Hepatic stellate cell (primary cell): ENCODE data around the gene PPP4R3A.
"Not testable (repeated sequence)": the region's sequence is repeated elsewhere in the genome, so short reads cannot be mapped to it uniquely, and the experiment has no call there.

Source experiments
- DNase-seq: peaks from one replicate; pipeline ENCODE4 v3.0.0; 2011; ENCODE audit warnings: low spot score

PPP4R3A gene

DNA sequence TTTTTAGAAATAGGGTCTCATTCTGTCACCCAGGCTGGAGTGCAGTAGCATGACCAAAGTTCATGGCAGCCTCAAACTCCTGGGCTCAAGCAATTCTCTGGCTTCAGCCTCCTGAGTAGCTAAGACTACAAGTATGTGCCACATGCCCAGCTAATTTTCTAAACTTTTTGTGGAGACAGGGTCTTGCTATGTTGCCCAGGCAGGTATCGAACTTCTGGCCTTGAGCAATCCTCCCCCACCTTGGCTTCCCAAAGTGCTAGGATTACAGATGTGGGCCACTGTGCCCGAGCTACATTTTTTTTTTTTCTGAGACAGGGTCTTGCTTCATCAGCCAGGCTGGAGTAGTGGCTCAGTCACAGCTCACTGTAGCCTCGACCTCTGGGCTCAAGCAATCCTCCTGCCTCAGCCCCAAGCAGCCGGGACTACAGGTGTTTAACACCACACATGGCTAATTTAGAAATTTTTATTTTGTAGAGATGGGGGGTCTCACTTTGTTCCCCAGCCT is 7.1 kb downstream of the PPP4R3A start:
- DNase-seq, result no peak

DNA sequence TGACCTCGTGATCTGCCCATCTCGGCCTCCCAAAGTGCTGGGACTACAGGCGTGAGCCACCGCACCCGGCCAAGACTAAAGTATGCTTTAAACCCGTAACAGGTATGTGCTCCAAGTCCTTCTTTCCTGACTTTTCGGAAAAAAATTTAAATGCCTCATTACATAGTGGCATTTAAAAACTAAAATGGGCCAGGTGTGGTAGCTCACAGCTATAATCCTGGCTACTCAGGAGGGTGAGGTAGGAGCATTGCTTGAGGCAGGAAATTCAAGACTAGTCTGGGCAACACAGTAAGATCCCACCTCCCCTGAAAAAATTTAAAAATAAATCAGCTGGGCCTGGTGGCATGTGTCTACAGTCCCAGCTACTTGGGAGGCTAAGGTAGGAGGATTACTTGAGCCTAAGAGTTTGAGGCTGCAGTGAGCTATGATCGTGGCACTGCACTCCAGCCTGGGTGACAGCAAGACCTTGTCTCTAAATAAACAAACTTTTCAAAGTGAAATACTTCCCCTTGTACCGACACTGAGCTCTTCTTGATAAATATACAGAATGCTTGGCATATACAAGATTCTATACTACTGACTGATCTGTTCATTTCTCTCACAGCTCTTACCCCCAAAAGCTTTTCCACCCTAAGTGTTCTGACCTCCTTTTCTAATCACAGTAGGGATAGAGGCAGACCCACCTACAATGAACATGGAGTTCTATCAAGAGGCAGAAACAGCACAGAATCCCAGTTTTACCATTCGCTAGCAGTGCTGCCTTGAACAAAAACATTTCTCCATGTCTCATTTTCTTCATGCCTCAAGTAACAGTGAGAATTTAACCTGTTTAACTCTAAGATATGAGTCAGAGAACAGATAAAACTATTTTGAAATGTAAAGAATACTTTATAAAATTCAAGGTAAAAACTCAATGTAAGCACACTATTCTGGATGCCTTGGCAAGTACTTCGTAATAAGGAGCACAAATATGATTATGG is 7.9 kb downstream of the PPP4R3A start:
- no peak for DNase-seq

DNA sequence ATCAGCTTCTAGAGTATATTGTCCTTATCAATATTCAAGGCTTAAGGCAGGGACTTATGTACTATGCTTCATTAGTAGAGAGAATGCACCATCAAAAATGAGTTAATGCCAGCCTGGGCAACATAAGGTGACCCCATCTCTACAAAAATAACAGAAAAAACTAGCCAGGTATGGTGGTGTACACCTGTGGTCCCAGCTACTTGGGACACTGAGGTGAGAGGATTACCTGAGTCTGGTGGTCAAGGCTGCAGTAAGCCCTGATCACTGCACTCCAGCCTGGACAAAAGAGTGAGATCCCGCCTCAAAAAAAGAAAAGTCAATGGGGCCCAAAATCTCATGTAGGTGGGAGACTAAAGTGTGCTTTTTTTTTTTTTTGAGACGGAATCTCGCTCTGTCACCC is 8.8 kb downstream of the PPP4R3A start:
- no peak for DNase-seq

DNA sequence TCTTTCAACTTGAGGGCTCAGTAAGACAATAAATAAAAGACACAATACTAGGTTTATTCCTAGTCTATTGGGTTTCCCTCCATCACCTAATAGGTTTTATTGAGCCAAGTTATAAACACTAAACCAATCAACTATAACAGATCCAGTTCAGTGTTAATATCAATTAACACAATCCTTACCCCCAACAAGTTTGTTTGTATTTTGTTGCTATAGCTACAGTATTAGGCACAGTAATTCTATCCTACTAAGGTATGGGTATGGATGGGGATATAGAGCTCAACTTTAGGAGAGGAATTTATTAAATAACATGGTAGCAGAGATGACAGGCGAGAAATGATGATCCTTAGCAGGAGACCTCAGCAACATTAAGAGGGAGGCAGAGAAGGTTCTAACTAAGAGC is 13.3 kb downstream of the PPP4R3A start:
- no peak for DNase-seq

DNA sequence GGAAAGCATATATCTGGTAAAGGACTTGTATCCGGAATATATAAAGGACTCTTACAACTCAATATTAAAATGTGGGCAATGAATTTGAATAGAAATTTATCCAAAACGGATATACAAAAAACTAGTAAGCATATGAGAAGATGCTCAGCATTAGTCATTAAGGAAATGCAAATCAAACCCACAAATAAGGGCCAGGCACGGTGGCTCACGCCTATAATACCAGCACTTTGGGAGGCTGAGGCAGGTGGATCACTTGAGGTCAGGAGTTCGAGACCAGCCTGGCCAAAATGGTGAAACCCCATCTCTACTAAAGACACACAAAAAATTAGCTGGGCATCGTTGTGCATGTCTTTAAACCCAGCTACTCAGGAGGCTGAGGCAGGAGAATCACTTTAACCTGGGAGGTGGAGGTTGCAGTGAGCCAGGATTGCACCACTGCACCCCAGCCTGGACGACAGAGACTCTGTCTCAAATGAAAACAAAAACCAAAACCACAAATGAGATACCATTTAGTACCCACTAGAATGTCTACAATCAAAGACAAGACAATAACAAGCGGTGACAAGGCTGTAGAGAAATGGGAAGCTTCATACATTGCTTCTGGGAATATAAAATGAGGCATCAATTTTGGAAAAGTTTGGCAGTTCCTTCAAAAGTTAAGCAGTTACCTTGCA is 15.6 kb downstream of the PPP4R3A start:
- not testable (repeated sequence) for DNase-seq

DNA sequence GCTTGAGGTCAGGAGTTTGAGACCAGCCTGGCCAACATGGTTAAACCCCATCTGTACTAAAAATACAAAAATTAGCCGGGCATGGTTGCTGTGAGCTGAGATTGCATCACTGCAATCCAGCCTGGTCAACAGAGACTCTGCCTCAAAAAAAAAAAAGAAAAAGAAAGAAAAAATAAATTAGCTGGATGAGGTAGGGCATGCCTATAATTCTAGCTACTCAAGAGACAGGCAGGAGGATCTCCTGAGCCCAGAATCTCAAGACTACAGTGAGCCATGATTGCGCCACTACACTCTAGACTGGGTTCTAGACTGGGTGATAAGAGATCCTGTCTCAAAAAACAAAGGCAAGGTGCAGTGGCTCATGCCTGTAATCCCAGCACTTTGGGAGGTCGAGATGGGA is 16.9 kb downstream of the PPP4R3A start:
- DNase-seq, result no peak

DNA sequence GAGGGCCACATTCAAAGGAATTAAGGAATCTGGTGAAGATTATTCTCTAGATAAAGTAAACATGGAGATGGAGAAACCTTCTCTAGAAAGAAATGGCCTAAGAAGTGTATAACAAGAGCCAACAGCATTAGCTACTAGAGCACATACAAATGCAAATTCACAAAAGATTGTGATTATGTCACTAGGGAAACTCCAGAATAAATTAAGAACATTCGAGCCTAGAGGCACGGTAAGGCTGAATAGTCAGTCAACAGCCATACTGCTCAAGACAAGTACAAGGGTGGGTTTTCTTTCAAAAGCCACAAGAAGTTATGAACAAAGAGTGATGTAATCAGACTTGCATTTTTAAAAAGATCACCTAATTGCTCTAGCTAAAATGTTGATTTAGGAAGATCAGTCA is 25.4 kb downstream of the PPP4R3A start:
- DNase-seq, result no peak

DNA sequence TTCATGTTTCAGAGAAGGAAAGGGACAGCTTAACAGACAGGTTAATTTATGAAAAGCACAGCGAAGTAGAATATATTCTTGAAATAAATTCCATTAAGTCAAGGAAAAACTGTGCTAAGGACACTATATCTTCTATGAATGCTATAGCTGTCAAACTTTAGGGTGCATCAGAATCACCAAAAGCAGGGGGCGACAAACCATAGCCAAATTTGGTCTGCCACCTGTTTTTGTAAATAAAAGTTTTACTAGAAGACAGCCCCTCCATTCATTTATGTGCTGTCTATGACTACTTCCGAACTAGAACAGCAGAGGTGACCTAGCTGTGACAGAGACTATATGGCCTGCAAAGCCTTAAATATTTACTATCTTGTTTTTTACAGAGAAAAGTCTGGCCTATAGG is 25.9 kb downstream of the PPP4R3A start:
- DNase-seq, result no peak

DNA sequence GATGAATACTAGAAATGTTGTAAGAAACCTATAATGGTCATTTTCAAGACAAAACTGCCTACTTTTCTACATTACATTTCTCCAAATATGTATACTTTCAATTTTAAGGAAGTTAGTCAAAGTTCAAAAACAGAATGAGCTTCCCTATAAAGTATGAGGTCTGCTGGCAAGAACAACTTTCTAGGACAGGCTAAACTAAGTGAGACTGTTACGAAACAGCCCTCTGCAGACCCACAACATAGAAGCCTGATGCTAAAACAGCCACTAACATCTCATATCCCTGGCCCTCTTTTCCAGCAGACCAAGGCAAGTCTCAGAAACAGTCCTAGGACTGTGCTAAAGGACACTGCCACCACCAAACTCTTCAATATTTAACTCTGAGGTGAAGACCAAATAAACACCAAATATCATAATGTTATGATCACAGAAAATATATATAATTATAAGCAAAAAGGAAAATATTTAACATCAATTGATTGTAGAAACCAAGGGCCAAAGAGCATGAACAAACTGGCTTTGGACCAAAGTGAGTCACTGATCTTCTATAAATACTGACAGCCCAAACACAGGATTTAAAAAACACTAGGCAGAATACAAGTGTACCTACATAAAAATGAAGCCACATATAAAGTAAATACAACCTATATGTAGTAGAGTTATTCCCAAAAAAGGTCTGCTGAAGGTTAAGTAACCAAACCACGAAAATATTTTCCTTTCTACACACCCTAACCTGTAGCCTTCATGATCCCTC is 27.7 kb downstream of the PPP4R3A start:
- DNase-seq, result peak; percentile 12

DNA sequence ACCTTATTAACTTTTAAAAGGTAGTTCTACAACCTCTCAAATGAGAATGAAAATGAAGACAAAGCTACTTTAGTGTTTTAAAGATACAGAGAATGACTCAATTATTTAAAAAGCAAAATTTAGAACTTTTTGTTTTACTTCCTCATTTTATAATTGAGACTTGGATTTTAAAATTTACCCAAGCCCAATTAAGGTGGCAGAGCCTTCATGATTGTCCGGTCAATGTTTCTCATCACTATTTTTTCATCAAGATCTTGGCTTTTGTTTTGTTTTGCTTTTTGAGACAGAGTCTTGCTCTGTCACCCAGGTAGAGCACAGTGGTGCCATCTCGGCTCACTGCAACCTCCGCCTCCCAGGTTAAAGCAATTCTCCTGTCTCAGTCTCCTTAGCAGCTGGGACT is 32.7 kb downstream of the PPP4R3A start:
- DNase-seq, result no peak

DNA sequence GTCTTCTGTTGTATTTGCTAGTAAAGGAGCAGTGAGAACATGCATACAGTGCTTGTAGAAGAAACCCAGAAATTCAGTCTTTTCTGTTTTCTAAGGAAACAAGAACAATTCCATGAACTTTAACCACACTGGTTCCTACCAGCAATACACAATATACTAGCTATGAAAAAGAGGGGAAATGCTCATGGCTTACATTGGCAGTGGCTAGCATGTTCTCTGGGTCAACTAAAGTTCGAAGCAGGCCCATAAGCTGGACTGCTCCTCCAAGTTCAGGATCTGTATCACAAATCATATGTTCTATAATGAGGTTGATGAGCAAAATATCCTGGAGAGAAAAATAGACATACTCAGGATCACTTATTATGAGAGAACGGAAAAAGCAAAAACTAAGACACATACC is 37.1 kb downstream of the PPP4R3A start:
- DNase-seq, result no peak

DNA sequence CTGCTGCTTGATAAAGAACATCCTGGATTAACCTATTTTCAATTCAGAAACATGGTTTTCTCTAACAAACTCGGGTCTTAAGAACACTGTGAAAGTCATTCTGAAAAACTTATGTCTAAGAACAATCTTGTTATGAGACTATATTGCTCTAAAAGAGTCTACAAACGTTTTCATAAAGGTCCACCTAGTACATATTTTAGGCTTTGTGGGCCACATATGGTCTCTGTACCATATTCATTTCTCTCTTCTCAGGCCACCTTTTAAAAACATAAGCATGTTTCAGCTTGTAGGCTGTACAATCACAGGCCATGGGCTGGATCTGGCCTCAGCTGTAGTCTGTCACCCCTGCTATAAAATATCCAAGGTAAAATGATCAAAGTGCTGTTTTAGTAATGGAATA is 39.9 kb downstream of the PPP4R3A start:
- no peak for DNase-seq

DNA sequence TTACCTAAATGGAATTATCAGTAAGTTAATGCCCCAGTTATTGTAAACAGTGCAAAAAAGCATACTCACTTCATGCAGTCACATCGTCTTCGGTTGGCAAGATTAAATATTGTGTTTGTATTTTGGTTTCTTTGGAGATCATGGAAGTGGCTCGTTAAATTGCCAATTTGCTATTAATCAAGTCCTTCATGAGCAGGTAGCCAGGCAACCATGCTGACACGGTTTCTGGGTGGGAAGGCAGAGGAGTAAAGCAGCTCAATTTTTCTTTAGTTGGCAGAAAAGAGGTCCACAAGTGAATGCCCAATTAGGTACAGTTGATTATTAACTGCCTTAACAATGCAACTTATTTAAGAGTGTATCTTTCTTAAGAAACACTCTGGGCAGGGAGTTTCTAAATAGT is 43.9 kb downstream of the PPP4R3A start:
- DNase-seq, result no peak

DNA sequence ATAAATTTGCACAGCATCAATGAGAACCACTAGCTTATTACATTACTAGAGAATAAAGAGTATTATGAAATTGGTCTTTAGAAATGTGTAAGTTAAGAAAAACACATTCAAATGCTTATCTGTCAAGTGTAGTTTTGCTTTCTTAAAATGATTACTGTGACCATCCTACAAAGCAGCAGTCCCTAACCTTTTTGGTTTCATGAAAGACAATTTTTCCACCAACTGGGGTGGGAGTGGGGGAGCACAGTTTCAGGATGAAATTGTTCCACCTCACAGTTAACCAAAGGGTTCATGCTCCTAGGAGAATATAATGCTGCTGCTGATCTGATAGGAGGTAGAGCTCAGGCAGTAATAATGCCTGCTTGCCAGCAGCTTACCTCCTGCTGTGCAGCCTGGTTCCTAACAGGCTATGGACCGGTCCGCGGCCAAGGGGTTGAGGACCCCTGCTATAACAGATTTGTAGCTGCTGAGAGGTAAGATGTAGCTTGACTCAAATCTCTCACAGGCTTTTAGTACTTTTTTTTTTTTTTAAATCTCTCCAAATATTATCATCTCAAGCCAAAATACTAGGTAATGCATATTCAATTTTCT is 45.4 kb downstream of the PPP4R3A start:
- no peak for DNase-seq

DNA sequence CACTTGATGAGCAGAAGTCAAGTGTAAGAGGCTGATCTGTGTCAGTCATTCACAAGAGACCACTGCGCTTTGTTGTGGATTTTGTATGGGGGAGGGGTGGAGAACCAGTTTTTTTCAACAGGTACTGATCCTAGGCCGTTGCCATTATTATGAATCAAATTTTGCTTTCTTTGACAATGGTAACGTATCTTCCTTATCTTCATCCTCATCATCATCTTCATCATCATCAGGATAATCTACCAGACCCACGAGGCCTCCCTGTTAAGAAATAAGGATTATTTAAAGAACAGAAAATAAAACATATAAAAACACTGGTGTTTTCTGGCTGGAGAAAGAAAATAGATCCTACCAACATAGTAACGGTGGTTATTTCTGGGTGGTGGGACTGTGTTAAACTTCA is 51.5 kb downstream of the PPP4R3A start:
- no peak for DNase-seq

DNA sequence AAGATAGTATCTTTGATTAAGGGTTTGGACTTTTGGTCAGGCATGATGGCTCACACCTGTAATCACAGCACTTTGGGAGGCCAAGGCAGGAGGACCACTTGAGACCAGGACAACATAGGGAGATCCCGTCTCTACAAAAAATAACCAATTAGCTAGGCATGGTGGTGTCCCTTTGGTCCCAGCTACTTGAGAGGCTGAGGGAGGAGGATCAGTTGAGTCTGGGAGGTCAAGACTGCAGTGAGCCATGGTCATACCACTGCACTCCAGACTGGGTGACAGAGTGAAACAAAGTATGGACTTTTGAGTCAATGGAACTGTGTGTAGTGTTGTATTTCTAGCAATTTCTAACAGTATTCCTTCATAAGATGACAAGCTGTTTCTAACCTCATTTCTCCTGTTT is 53.8 kb downstream of the PPP4R3A start:
- no peak for DNase-seq

DNA sequence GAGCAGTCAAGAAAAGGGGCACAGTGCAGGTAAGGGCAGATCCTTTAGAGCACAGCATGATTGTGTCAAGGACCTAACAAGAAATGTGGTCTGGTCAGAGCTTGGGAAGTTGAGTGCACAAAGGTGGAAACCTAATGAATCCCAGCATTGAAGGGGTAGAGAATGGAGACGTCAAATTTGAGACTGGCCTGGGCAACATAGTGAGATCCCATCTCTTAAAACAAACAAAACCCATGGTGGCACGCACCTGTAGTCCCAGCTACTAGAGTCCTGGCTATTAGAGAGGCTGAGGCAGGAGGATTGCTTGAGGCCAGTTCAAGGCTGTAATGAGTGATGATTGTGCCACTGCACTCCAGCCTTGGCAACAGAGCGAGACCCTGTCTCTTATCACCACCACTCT is 55.5 kb downstream of the PPP4R3A start:
- no peak for DNase-seq

DNA sequence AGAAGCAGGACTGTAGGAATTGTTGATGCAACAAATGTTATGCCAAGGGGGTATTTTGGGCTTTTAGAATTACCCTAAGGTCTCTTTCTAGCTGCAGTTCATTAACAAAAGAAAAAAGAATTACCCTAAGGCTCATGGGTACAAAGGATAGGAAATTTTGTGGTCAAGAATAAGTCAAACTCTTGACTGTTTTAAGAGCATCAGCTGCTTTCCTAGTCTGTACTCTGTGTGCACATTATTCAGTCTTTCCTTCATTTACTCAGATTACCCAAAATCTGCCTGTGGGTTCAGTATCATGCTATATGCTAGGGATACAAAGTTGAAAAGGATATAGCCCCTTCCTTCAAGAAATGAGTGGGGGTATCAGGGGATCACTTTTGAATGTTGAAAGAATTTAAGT is 56.0 kb downstream of the PPP4R3A start:
- no peak for DNase-seq

DNA sequence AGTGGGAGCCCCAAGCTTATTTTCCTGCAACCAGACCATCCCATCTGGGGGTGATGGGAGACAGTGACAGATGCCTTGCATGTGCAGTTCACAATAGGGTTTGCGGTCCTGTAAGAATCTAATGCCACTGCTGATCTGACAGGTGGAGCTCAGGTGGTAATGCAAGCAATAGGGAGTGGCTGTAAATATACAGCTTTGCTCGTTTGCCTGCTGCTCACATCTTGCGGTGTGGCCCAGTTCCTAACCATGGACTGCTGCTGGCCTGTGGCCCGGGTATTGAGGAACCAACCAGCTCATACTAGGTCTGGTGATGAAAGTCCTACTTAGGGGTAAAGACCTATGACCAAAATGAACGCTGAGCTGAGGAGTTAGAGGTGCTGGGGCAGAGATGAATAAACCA is 56.4 kb downstream of the PPP4R3A start:
- no peak for DNase-seq

DNA sequence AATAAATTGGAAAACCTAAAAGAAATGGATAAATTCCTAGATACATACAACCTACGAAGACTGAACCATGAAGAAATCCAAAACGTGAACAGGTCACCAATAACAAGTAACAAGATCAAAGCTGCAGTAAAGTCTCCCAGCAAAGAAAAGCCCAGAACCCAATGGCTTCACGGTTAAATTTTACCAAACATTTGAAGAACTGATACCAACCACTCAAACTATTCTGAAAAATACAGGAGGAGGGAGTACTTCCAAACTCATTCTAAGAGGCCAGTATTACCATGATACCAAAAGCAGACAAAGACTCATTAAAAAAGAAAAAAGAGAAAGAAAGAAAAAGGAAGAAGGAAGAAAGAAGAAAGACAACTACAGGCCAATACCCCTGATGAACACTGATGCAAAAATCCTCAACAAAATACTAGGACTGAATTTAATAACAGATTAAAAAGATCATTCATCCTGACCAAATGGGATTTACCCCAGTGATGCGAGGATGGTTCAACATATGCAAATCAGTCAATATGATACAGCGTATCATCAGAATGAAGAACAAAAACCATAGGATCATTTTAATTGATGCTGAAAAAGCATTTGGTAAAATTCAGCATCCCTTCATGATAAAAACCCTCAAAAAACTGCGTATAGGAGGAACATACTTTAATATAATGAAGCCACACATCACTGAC is 65.6 kb downstream of the PPP4R3A start:
- no peak for DNase-seq

DNA sequence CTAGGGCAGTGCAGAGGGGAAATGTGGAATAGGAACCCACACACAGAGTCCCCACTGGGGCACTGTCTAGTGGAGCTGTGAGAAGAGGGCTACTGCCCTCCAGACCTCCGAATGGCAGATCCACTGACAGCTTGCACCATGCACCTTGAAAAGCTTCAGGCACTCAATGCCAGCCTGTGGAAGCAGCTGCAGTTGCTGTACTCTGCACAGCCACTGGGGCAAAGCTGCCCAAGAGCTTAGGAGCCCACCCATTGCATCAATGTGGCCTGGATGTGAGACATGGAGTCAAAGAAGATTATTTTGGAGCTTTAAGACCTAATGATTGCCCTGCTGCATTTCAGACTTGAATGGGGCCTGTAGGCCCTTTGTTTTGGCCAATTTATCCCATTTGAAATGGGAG is 70.8 kb downstream of the PPP4R3A start:
- no peak for DNase-seq

DNA sequence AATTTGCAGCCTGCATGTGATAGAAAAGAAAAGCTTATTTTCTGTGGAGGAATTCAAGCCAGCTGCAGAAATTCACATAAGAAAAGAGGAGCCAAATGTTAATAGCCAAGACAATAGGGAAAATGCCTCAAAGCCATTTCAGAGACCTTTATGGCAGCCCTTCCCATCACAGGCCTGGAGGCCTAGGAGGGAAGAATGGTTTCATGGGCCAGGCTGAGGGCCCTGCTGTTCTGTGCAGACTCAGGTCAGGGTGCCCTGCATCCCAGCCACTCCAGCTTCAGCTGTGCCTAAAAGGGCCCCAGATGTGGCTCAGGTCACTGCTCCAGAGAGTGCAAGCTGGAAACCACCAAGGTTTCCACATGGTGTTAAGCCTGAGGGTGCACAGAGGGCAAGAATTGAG is 71.3 kb downstream of the PPP4R3A start:
- no peak for DNase-seq
